ENCODE results near the gene IRX6. TPM values are rescaled to one million over a fixed set of nuclear protein-coding genes. Genes with fewer than 3 reads are reported as not detected.

The IRX6 gene
- total RNA-seq, 1 experiment from 2014 or later = not detected

GRCh38 chr16:55322327-55322726 is 1.7 kb upstream of the IRX6 start:
- no peaks in the 10 kb centered on the region for H3K4me1 Mint-ChIP-seq (ENCODE audit: low read depth, unreplicated experiment)
- Histone ChIP-seq H3K36me3 (ENCODE audit: control insufficient read depth, insufficient read depth, low read length) (no peaks in the 10 kb centered on the region), H3K27me3 (replicated peaks; ENCODE audit: control insufficient read depth, insufficient read depth, low read length) (no peaks in the 10 kb centered on the region; the same call in 1 of the 2 replicates), H3K4me3 (ENCODE audit: low read depth, low read length) (no peak overlapping the region), H3K4me1 (no peaks in the 10 kb centered on the region), H3K9me3 (no peaks in the 10 kb centered on the region)
- peaks cover 11% of the 10 kb centered on the region for H3K27me3 Mint-ChIP-seq (ENCODE audit: insufficient read depth, unreplicated experiment)
- no peak for TF ChIP-seq CTCF (IDR thresholded peaks at IDR 0.05; ENCODE audit: insufficient read depth in 1 of 2, low read depth in 1 of 2, low read length in 1 of 2, severe bottlenecking in 1 of 2, unreplicated experiment in 1 of 2)
- H3K4me3 Mint-ChIP-seq (ENCODE audit: unreplicated experiment) = no peak overlapping the region
- no peaks in the 10 kb centered on the region for H3K9me3 Mint-ChIP-seq (ENCODE audit: unreplicated experiment)
- ChIA-PET POLR2A (no interaction called here), CTCF (no interaction called here)
- no peak for DNase-seq
- no peaks in the 10 kb centered on the region for H3K36me3 Mint-ChIP-seq (ENCODE audit: insufficient read depth, unreplicated experiment)
- intact Hi-C loops (cut with micrococcal nuclease; ENCODE audit: unreplicated experiment) = no loop called here
- BruUV-seq (replicated peaks) = no TSS peak
- H3K27ac Mint-ChIP-seq (ENCODE audit: unreplicated experiment) = no peak overlapping the region

GRCh38 chr16:55324285-55325079 is 479 bp downstream of the IRX6 start:
- H3K36me3 Mint-ChIP-seq (ENCODE audit: insufficient read depth, unreplicated experiment) = no peaks in the 10 kb centered on the region
- DNase-seq = no peak
- Histone ChIP-seq H3K27me3 (replicated peaks; ENCODE audit: control insufficient read depth, insufficient read depth, low read length) (no peaks in the 10 kb centered on the region; the same call in 1 of the 2 replicates), H3K4me3 (ENCODE audit: low read depth, low read length) (no peak overlapping the region), H3K36me3 (ENCODE audit: control insufficient read depth, insufficient read depth, low read length) (no peaks in the 10 kb centered on the region), H3K9me3 (no peaks in the 10 kb centered on the region), H3K4me1 (no peaks in the 10 kb centered on the region)
- H3K27me3 Mint-ChIP-seq (ENCODE audit: insufficient read depth, unreplicated experiment) = peaks cover 7% of the 10 kb centered on the region
- no peaks in the 10 kb centered on the region for H3K4me1 Mint-ChIP-seq (ENCODE audit: low read depth, unreplicated experiment)
- TF ChIP-seq CTCF (IDR thresholded peaks at IDR 0.05; ENCODE audit: insufficient read depth in 1 of 2, low read depth in 1 of 2, low read length in 1 of 2, severe bottlenecking in 1 of 2, unreplicated experiment in 1 of 2) = no peak
- intact Hi-C loops (cut with micrococcal nuclease; ENCODE audit: unreplicated experiment) = no loop called here
- ChIA-PET CTCF (no interaction called here), POLR2A (no interaction called here)
- H3K9me3 Mint-ChIP-seq (ENCODE audit: unreplicated experiment) = no peaks in the 10 kb centered on the region
- H3K4me3 Mint-ChIP-seq (ENCODE audit: unreplicated experiment) = no peak overlapping the region
- no peak overlapping the region for H3K27ac Mint-ChIP-seq (ENCODE audit: unreplicated experiment)
- BruUV-seq (replicated peaks) = no TSS peak

- Histone ChIP-seq H3K36me3 (ENCODE audit: control insufficient read depth, insufficient read depth, low read length) (no peaks in the 10 kb centered on the region), H3K4me3 (ENCODE audit: low read depth, low read length) (no peak overlapping the region), H3K9me3 (no peaks in the 10 kb centered on the region), H3K4me1 (no peaks in the 10 kb centered on the region), H3K27me3 (replicated peaks; ENCODE audit: control insufficient read depth, insufficient read depth, low read length) (no peaks in the 10 kb centered on the region; the same call in 1 of the 2 replicates)
- no peak overlapping the region for H3K4me3 Mint-ChIP-seq (ENCODE audit: unreplicated experiment)
- H3K27ac Mint-ChIP-seq (ENCODE audit: unreplicated experiment) = no peak overlapping the region
- DNase-seq = no peak
- peaks cover 7% of the 10 kb centered on the region for H3K27me3 Mint-ChIP-seq (ENCODE audit: insufficient read depth, unreplicated experiment)
- no peak for TF ChIP-seq CTCF (IDR thresholded peaks at IDR 0.05; ENCODE audit: insufficient read depth in 1 of 2, low read depth in 1 of 2, low read length in 1 of 2, severe bottlenecking in 1 of 2, unreplicated experiment in 1 of 2)
- intact Hi-C loops (cut with micrococcal nuclease; ENCODE audit: unreplicated experiment) = no loop called here
- ChIA-PET POLR2A (no interaction called here), CTCF (no interaction called here)
- H3K4me1 Mint-ChIP-seq (ENCODE audit: low read depth, unreplicated experiment) = no peaks in the 10 kb centered on the region
- no TSS peak for BruUV-seq (replicated peaks)
- no peaks in the 10 kb centered on the region for H3K9me3 Mint-ChIP-seq (ENCODE audit: unreplicated experiment)
- H3K36me3 Mint-ChIP-seq (ENCODE audit: insufficient read depth, unreplicated experiment) = no peaks in the 10 kb centered on the region
These were observed 1.1 kb downstream of the IRX6 start for GRCh38 chr16:55325080-55325447.

Measured in Caco-2 (cell line).